Pericardium fibroblast (primary cell): ENCODE measurements around the gene CHD9. TPM values are rescaled to one million over a fixed set of nuclear protein-coding genes. Genes with fewer than 3 reads are reported as not detected.

Experiments used
- total RNA-seq: library from RNA; depleted of rRNA; stranded (reverse); fragments of >200 nt; gene quantifications from 2 replicates; pipeline ENCODE4 v1.2.3, GENCODE V29; 2015

CHD9 gene
- total RNA-seq: 35.4 and 47.4 TPM in 2 replicates

GRCh38 chr16:53054670-53055485 is at the start of gene CHD9:
TSS of gene CHD9 (plus strand) at chr16:53054991. CDS start at chr16:53156090, 101,099 bp downstream.

GRCh38 chr16:53052519-53053501 is 2.0 kb upstream of the CHD9 start, which contains the start of gene CHD9NB:
TSS of gene CHD9NB (minus strand) at chr16:53052897. CDS start at chr16:53044158, 8,739 bp downstream.

Other genes with a start within 250 kb of the CHD9 start
- gene CHD9NB, start 2.1 kb upstream of the CHD9 start, total RNA-seq: 1.1 and 1.6 TPM in 2 replicates